Measurements from ENCODE around the gene THSD4.

Gene THSD4

DNA sequence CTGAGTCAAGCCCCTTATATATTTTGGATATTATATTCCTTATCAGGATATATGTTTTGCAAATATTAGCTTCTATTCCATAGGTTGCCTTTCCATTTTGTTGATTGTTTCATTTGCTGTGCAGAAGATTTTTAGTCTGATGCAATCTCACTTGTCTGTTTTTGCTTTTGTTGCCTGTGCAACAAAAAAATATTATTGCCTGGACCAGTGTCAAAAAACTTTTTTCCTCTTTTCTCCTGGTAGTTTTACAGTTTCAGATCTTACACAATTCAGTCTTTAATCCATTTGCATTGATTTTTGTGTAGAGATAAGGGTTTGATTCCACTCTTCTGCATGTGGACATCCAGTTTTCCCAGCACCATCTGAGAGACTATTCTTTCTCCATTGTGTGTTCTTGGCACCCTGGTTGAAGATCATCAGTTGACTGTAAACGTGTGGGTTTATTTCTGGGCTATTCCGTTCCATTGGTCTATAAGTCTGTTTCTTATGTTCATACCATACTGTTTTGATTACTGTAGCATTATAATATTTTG is 466.2 kb downstream of the THSD4 start:
- DNase-seq (ENCODE audit: low read depth in 2 of 2) = no peak

DNA sequence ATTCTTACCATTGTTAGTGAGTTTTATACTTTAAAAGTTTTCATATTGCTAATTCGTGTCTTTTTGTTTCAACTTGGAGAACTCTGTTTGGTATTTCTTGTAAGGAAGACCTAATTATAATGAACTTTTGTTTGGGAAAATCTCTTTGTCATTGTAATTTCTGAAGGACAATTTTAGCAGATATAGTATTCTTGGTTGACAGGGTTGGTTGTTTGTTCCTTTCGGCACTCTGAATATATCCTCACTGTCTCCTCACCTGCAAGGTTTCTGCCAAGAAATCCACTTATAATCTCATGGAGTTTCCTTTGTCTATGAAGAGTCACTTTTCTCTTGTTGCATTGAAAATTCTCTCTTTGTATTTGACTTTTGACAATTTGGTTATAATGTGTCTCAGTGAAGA is 469.9 kb downstream of the THSD4 start:
- no peak for DNase-seq (ENCODE audit: low read depth in 2 of 2)

DNA sequence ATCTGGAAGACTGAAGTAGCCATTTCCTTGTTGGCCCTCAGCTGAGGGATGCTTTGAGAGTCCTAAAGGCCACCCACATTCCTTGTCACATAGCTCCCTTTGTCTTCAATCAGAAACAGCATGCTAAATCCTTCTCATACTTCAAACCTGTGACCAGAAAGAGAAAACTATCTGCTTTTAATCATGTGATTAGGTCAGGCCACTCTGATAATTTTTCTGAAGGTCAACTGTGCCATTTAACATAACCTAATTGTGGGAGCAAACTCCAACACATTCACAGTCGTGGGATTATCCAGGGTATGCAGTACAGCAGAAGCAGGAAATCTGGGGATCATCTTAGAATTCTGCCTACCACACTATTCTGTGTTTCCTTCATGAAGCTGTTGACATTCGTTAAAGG is 471.2 kb downstream of the THSD4 start:
- no peak for DNase-seq (ENCODE audit: low read depth in 2 of 2)

DNA sequence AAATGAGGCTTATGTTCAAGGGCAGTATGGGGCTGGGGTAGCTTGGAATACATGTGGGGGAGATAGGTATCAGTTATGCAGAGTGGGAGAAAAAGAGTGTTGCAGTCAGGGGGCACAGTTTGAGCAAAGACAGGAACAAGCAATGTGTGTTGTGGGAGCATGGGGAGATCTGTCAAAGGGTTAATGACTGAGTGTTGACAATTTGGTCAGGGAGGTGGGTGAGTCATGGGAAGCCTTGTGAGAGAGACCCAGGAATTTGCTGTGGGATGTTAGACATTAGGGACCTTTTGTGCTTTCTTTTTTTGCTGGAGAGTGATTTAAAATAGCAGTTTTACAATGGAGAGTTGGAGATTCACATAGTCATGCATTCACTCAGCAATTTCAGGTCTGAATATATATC is 473.5 kb downstream of the THSD4 start:
- no peak for DNase-seq (ENCODE audit: low read depth in 2 of 2)

DNA sequence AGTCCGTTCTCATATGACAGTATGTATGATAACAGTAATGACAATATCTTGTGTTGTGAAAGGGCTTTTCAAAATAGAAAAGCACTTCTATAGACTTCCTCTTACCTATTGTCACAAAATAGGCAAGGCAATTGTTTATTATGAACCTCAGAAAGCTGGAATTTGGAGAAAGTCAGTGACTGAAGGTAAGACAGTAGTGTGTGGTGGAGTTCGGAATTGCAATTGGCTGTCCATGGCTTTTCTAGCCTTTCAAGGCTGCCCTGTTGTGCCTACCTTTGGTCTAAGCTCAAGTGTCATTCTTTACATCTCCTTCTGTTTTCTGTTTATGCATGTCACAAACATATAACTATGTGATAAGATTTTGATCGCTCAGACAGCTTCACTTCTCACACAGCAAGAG is 475.8 kb downstream of the THSD4 start:
- DNase-seq (ENCODE audit: low read depth in 2 of 2) = no peak

DNA sequence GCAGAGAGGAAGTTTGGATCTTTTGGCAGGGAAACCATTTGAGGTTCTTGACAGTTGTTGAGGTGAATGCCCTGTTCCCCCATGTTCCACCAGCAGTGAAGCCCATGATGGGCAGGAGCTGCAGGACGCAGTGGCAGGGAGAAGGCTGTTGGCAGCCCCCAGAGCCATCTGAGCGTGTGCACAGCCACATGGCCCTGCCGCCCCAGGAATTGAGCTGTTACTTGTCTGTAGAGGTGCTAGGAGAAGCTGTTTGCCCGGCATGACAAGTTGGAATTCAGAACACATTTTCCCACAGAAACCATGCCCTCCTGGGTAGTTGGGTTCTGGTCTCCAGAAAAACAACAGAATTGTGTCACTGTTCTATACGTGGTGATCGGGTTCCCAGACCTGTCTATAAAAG is 476.9 kb downstream of the THSD4 start:
- DNase-seq (ENCODE audit: low read depth in 2 of 2) = no peak

DNA sequence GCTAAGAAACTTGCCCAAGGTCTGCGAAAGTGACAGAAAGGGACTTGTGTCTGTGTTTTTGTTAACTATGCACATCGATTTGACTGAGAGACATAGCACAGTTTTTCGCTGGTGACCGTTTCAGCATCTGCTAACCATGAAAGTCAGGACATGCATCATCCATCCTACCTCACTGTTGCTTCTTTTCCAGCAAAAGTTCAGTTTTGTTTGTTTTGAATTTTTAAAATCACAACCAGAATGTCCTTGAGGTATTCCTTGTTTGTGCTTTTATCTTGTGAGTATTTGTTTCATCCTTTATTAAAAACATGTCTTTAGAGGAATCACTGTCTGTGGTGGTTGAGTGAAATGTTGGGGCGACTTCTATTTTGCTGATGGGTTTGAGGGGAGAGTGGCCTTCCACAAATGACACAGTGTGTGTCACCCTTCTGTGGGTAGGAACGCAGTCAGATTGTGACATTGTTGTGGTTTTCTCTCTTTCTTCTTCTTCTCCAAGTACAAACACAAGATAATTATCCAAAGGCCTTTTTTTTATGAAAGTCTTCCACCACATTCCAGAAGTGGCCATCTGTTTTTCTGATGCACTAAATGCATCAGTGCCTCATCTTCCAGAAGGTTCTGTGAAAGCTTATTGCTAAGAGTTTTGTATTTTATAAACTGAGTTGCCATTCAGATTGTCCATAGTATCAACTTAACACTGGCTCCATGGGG is 480.7 kb downstream of the THSD4 start:
- no peak for DNase-seq (ENCODE audit: low read depth in 2 of 2)

DNA sequence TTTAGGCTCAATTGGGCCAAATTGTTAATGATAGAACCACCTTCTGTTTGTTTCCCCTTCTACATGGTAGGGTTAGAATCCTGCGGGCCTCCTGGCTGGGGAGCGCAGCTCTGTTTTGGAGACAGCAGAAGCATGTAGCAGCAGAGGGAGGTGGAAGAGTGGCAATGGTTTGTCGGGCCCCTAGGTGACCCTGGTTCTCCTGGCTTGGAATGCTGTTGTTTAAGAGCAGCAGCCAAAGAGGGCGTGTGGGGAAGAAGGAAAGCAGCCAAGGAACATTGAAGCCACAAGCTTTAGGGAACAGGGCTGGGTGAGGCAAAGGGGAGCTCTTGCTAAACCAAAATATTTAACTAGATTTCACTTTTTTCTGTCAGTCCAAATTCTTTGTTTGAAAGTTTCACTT is 481.4 kb downstream of the THSD4 start:
- no peak for DNase-seq (ENCODE audit: low read depth in 2 of 2)

DNA sequence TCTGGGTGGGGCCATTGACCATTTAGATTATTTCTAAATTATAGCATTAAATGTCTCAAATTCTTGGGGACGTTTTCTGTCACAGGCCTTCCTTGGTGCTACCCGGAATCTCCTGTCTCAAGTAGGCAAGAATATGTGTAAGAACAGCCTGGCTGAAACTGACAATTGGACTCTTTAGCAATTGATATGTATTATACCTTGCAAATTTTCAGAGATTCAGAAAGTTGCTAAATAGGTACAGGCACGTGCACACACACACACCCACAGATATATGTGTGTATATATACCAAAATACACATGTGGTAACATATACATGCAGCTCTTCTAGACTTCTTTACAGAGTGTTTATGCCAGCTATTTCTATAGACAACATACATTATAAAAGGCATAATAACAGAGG is 481.9 kb downstream of the THSD4 start:
- DNase-seq (ENCODE audit: low read depth in 2 of 2) = no peak

DNA sequence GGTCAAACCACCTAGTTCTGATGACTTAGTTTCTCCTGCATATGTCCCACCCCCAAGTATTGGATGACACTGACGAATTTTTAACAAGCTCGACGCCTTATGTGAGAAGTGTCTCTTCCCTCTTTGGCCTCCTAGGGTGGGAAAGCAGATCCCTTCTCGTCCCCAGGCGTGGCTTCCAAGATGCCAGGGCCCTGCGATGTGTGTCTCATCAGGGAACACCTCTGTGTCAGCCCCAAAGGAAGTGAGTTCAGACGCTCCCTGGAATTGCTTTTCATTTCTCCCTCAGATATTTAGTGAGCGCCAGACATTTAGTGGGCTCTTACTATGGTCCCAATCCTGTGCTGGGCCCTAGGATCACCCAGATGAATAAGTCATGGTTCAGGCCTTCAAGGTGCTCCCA is 482.4 kb downstream of the THSD4 start:
- DNase-seq (ENCODE audit: low read depth in 2 of 2) = no peak

DNA sequence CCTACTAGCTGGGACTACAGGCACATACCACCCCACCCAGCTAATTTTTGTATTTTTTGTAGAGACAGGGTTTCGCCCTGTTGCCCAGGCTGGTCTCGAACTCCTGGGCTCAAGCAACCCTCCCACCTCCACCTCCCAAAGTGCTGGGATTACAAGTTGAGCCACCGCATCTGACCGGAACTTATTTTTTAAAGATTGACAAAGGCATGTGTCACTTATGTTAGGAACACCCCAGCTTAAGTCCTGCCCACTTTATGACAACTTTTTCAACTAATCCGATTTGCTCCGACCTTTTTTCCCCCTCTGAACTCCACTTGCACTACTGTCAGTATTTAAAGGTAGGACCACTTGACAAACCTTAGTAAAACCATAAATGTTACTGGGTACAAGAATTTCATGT is 483.5 kb downstream of the THSD4 start:
- DNase-seq (ENCODE audit: low read depth in 2 of 2) = no peak

DNA sequence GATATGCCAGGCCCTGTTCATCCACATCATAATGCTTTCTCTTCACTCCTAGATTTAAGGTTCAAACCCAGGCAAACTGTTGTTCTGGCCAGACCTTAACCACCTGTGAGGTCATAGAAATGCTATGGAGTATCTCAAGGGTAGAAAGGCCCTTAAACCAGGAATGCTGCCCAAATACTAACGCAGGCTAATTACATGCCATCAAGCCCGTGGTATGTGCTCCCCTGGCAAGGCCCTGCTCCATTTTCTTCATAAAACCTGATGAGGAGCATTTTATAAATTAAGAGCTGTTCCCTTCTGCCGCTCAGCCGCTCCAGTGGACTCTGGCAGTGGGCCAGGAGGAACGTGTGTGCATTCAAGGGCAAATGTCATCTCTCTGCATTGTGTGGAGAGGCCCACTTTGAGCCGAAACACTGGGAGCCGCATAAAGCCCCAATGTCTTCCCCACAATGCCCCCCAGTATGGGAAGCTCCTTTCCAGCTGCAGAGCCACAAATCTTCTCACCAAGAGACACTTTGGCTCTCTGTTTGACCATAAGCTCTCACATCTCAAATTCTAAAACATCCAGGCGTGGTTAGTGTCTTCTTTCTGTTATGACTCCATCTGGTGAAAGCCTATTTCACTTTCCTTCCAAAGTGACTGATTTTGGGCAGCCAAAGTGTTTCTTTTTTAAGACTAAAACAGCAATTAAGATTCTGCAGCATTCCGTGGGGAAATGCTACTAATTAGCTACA is 484.3 kb downstream of the THSD4 start:
- no peak for DNase-seq (ENCODE audit: low read depth in 2 of 2)

DNA sequence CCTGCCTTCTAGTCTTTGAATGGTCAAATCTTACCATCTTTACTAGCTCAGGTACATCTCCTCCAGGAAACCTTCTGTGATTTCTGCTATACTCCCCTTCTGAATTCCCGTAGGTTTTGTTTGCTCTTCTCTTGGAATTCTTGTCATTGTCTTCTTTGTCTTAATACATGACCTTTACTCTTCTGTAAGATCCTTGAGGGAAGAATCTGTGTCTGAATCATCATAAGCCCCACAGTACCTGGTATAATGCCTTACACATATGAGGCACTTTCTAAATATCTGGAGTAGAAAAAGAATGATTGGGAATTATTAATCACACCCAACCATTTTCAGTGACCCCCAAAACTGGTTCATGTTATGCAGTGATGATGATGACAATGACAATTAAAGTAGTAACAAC is 485.0 kb downstream of the THSD4 start:
- DNase-seq (ENCODE audit: low read depth in 2 of 2) = no peak

DNA sequence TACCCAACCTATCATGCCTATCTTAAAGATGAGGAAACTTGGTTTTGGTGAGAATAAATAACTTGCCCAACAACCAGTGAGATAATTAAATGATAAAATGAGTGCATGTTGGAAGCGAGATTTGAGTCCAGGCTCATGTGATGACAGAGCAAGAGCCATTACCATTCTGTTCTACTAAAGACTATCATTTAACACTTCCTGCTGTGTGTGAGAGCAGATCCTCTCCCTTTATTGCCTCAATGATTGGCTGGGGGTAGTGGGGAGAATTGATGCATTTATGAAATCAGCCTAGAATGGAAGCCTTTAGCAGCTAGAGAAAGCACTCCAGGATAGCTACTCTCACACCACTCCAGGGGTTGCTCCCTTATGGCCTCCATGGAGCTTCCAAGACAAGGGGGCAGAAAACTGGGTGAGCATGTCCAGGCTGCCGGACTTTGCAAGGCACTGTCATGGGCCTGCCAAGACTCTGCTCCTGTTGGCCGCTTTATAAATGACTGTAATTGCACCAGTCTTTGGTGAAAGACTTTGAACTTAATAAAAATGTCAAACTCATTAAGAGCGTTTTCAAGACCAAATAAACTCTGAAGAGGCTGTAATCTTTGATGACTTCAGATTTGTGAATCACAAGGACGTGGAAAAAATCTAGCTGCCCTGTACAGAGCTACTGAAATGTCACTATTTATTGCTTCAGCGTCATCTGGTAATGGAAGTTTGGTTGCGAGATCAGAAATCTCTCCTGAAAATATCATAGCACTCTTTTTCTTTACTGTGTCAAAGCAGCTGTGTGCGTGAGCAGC is 486.0 kb downstream of the THSD4 start:
- DNase-seq (ENCODE audit: low read depth in 2 of 2) = no peak

DNA sequence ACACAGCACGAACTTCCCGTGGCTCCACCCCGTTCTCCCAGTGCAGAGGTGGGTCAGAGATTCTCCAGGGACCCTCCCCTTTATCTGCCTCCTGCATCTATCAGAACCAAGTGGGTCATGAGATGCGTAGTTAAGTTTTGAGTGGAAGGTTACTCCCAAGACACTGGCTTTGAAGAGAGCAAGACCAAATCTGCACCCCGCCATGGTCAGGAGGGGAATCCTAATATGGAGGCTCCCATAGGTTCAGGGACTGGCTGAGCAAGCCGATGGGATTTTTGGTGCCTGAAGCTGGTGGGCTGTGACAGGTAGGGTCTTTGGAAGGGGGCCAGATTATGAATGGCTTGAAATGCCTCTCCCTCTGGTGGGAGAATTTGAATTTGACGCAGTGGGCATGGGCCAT is 488.1 kb downstream of the THSD4 start:
- DNase-seq (ENCODE audit: low read depth in 2 of 2) = no peak

DNA sequence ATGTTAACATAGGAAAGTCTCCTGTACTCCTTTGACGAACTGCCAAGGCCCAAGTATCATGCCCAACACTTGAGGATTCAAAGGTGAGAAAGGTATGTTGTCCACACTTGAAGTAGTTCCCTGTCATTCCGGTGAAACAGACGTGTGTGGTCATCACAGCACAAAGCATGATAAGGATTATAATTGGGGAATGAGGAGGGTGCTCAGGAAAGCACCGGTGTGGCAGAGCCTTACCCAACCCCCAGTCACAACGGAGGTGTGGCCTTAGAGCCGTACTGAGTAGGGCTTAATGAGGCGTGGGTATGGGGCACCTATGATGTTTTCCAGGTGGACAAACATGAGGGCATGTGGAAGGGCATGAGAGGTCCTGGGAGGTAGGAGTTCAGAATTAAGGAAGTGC is 492.1 kb downstream of the THSD4 start:
- DNase-seq (ENCODE audit: low read depth in 2 of 2) = no peak

DNA sequence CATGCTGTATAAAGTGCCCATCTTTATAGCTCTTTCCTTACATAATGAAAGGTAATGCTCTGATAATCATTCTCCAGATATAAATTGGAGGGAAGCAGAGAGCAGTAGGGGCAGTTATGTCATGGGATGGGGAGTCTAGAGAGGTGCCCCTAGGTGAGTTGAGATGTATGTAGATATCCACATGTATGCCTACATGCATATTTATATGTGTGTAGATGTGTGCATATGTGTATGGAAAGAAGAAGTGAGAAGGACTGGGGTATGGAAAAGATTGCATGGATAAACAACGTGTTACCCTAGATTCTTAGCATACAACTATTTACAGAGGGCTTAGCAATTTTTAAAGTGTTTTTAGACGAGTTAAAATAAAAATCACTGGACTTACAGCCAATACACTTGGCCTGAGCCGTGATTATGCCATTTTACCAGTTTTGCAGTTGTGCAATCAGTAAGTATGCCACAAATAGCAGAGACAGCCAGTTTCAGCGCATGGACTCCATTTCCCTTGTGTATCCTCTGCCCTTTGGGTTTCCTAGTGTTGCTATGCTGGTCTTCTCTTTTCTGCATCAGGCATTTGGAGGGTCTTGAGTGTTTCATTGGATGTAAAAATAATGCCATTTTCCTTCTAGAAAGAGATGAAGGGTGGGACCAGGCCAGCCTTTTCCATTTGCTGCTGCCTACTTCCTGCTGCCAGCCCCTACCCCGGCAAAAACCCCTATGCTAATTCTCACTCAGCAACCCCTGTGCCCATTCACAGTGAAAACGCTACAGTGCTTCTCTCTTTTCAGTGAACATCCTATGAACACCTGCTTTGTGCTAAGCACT is 495.7 kb downstream of the THSD4 start:
- no peak for DNase-seq (ENCODE audit: low read depth in 2 of 2)

DNA sequence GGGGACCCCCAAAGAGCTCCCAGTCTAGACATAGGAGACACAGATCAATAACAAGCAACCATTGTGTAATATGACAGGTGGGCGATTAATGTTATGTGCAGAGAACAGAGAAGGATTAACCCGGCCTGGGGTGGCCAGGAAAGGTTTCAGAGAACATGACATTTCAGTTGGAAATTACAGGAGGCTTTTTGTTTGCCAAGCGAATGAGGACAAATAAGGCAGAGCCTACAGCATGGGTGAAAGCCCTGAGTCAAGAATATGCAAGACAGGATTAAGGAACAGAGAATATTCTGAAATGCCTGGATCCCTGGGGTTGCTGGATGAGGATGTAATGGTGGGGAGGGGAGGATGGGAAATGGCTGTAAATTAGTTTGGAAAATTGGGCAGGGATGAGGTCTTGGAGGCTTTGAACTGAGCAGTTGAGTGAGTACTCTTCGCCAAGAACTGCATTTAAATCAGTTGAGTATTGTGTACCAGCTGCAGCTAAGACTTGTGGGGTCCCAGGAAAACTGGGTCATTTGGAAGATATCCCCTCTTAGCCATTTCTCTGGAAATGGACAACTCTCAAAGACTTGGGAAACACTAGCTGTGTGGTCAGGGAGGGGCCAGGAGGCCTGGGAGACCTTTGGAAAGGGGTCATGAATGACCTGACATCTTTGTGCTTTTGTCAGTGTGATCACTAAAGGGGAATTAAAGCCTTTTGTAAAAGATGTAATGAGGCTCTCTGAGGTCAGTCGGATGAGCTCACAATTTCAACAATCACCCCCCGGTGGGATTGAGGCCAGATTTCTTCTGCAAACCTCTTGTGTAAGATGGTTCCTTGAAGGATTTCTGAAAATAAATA is 496.5 kb downstream of the THSD4 start:
- DNase-seq (ENCODE audit: low read depth in 2 of 2) = no peak

DNA sequence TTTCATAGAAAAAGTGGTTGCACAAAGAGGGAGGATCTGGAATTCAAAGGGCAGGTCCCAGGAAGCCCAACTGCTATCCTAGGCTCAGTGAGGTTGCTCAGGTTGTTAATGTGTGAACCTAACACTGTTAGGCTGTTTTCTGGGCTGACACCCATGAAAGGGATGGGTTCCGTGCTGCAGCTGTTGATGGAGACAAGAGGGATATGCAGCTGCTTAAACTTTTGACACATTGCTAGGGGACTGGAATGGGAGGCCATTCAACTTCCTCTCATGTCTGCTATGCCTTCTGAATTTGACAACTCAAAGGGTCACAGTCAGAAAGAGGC is 497.1 kb downstream of the THSD4 start:
- no peak for DNase-seq (ENCODE audit: low read depth in 2 of 2)

DNA sequence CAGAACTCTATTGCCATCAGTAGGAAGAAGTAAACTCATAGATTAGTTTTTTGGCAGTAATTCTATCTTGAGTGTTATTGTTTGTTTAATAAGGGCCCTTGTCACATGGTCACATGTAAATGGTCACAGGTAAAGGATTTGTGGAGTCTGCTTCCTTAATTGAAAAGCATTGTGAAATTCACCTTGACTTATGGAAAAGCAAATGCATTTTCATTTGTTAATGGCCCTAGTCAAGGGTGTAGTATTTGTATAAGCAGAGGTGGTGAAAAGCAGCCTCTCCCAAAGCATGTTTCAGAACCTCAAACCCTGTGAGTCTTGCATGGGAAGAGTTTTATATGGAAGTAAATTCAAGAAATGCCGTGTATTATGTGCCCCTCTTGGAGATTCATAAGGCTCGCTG is 497.6 kb downstream of the THSD4 start:
- DNase-seq (ENCODE audit: low read depth in 2 of 2) = no peak

DNA sequence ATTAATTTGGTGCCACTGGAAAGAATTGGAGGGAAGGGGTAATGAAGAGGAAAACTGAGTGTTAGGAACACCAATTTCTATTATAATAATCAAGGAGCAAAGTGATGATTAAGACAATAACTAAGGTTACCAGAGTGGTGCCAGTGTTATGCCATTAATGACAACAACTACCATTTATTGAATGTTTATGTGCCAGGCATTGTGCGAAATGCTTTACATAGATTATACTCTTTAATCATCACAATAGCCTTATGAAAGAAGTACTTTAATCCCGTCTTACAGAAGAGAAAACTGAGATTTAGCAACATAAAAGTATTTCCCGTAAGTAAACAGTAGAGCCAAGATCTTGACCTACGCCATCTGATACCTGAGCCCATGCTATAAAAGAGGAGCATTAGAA is 507.8 kb downstream of the THSD4 start:
- no peak for DNase-seq (ENCODE audit: low read depth in 2 of 2)
